K562 (cell line): ENCODE results near the gene TCHP. TPM values are rescaled to one million over a fixed set of nuclear protein-coding genes. Genes with fewer than 3 reads are reported as not detected.

Experiments
- CREB1 ChIP-seq, 2 experiments: sonication (generic) in 1 of 2; formaldehyde crosslinking in 1 of 2; IDR thresholded peaks; 2 replicates each; pipeline versions ENCODE4 v1.6.1 to v1.8.0; 2012 to 2022; ENCODE audit warnings: inconsistent platforms in 1 of 2, mild to moderate bottlenecking in 1 of 2, missing genetic modification reagents in 1 of 2, moderate library complexity in 1 of 2
- CREB3L1 ChIP-seq: fragments of 450-650 bp; IDR thresholded peaks from 2 replicates; pipeline ENCODE4 v1.6.1; 2014; ENCODE audit warnings: low read depth, mild to moderate bottlenecking, moderate library complexity, borderline replicate concordance
- KLF10 ChIP-seq: fragments of 250-450 bp; sonication (Bioruptor Pico); IDR thresholded peaks from 2 replicates; pipeline ENCODE4 v1.6.1; 2021; ENCODE audit warnings: matching md5 sums
- MAX ChIP-seq: sonication (generic); formaldehyde crosslinking; IDR thresholded peaks from 2 replicates; pipeline ENCODE4 v1.9.0; 2022; ENCODE audit warnings: mild to moderate bottlenecking, missing genetic modification reagents
- MXI1 ChIP-seq: IDR thresholded peaks from 2 replicates; pipeline ENCODE4 v1.6.1; 2011; ENCODE audit warnings: low read depth, mild to moderate bottlenecking, improper control_type of control experiment, low read length
- NR3C1 ChIP-seq: sonication (generic); formaldehyde crosslinking; IDR thresholded peaks from 2 replicates; pipeline ENCODE4 v1.8.1; 2022; ENCODE audit warnings: missing genetic modification reagents
- PCBP2 ChIP-seq: fragments of 200-400 bp; formaldehyde crosslinking; IDR thresholded peaks from 2 replicates; pipeline ENCODE4 v1.6.1; 2018; ENCODE audit warnings: low read length, low read depth, mild to moderate bottlenecking, moderate library complexity; ENCODE audit not compliant: poor library complexity, severe bottlenecking
- PPARD ChIP-seq: fragments of 250-450 bp; sonication (Bioruptor Pico); IDR thresholded peaks from 2 replicates; pipeline ENCODE4 v1.8.0; 2022; ENCODE audit warnings: inconsistent platforms, mild to moderate bottlenecking, moderate library complexity
- PRMT5 ChIP-seq: sonication (generic); formaldehyde crosslinking; IDR thresholded peaks from 2 replicates; pipeline ENCODE4 v1.5.0; 2020; ENCODE audit warnings: missing genetic modification reagents
- SPI1 ChIP-seq: IDR thresholded peaks from 2 replicates; pipeline ENCODE4 v1.6.1; 2011; ENCODE audit warnings: low read depth, low read length, control low read depth, borderline replicate concordance
- ZNF407 ChIP-seq: fragments of 450-650 bp; IDR thresholded peaks from 2 replicates; pipeline ENCODE4 v1.6.1; 2016; ENCODE audit warnings: low read depth
- polyA plus RNA-seq, 8 experiments: library from polyadenylated mRNA; depleted of rRNA in 4 of 8; stranded (reverse) in 5 of 8; unstranded in 3 of 8; fragments of >200 nt; fragmentation: Nextera tagmentation in 2 of 8; fragmentation: Illumina TruSeq in 1 of 8; extraction: Ambion mirVana in 2 of 8; extraction: Trizol in 1 of 8; gene quantifications; 2 replicates each; pipeline versions ENCODE4 v1.2.1 to v1.2.3, GENCODE V29; 2011 to 2014; ENCODE audit warnings: inconsistent platforms in 1 of 8, missing spikeins in 1 of 8
- total RNA-seq, 7 experiments: library from RNA; depleted of rRNA in 6 of 7; stranded (reverse); fragments of >200 nt in 6 of 7; fragmentation: Illumina TruSeq in 2 of 7; extraction: Trizol in 2 of 7; gene quantifications; 2 replicates each; pipeline versions ENCODE4 v1.2.1 to v1.2.3, GENCODE V29; 2011 to 2021; ENCODE audit warnings: low replicate concordance in 1 of 7

The TCHP gene
- total and polyA plus RNA-seq, 9 of the 15 experiments (the other 6 are each of a cell fraction or from before 2014, with no cell fraction given): 3.4 to 30.4 (median 19.7) TPM

- TF ChIP-seq ZNF407 (peak; percentile 27; the same call in 1 of the 2 replicates), MXI1 (no peak), CREB1 (IDR thresholded peaks at IDR 0.05) (peak; percentile 82), CREB1 (CRISPR knock-in tag; IDR thresholded peaks at IDR 0.05) (no peak), PPARD (no peak), KLF10 (CRISPR knock-in tag) (no peak), MAX (CRISPR knock-in tag) (no peak), PRMT5 (CRISPR knock-in tag) (no peak), SPI1 (peak; percentile 71; the same call in 1 of the 2 replicates), PCBP2 (no peak), NR3C1 (CRISPR knock-in tag) (no peak), CREB3L1 (no peak)
These were observed 19.8 kb upstream of the TCHP start, which contains the start of gene GLTP (continued) for GRCh38 chr12:109880043-109880931.
